GM12801 (cell line): ENCODE measurements around the gene EEIG2.

Source experiments
- TF ChIP-seq, protein P1 (sequence below): IDR thresholded peaks from one replicate; pipeline ENCODE4 v1.5.1; 2011; ENCODE audit warnings: control low read depth; ENCODE audit not compliant: insufficient read length; ENCODE audit errors: extremely low read depth

EEIG2 gene

GRCh38 chr1:108605633-108606032, 45.7 kb downstream of the EEIG2 start:
- TF ChIP-seq, protein P1, sequence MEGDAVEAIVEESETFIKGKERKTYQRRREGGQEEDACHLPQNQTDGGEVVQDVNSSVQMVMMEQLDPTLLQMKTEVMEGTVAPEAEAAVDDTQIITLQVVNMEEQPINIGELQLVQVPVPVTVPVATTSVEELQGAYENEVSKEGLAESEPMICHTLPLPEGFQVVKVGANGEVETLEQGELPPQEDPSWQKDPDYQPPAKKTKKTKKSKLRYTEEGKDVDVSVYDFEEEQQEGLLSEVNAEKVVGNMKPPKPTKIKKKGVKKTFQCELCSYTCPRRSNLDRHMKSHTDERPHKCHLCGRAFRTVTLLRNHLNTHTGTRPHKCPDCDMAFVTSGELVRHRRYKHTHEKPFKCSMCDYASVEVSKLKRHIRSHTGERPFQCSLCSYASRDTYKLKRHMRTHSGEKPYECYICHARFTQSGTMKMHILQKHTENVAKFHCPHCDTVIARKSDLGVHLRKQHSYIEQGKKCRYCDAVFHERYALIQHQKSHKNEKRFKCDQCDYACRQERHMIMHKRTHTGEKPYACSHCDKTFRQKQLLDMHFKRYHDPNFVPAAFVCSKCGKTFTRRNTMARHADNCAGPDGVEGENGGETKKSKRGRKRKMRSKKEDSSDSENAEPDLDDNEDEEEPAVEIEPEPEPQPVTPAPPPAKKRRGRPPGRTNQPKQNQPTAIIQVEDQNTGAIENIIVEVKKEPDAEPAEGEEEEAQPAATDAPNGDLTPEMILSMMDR = no peak

GRCh38 chr1:108606478-108606877, 46.6 kb downstream of the EEIG2 start:
- TF ChIP-seq, protein P1 = no peak

- TF ChIP-seq, protein P1 = no peak
Measured at GRCh38 chr1:108609483-108610049, 49.7 kb downstream of the EEIG2 start.
